ENCODE results near the gene C10orf95. TPM values are rescaled to one million over a fixed set of nuclear protein-coding genes. Genes with fewer than 3 reads are reported as not detected.

The C10orf95 gene
- total and polyA plus RNA-seq, 10 of the 15 experiments (the other 5 are each of a cell fraction or from before 2014, with no cell fraction given): 0.06 to 1.1 (median 0.31) TPM

- TF ChIP-seq SRF (IDR thresholded peaks at IDR 0.05; ENCODE audit: low read depth in 2 of 2, low read length in 2 of 2): 0 out of 4 replicates have a peak, but pooled peaks of 1 of the 2 experiments have one; percentile 42
- TF ChIP-seq BCLAF1 (IDR thresholded peaks at IDR 0.05): no peak
- peak; percentile 60; the same call in 1 of the 2 replicates for TF ChIP-seq WRNIP1 (IDR thresholded peaks at IDR 0.05; ENCODE audit: borderline replicate concordance, low read depth, low read length)
- TF ChIP-seq MTA3 (IDR thresholded peaks at IDR 0.05; ENCODE audit: borderline replicate concordance, low read length): no peak
- peak; percentile 47; the same call in 1 of the 2 replicates for TF ChIP-seq PML (IDR thresholded peaks at IDR 0.05; ENCODE audit: low read length)
- TF ChIP-seq ASH2L (IDR thresholded peaks at IDR 0.05; ENCODE audit: borderline replicate concordance, low read depth): no peak
- TF ChIP-seq RFX5 (IDR thresholded peaks at IDR 0.05; ENCODE audit: low read depth, low read length): no peak
- TF ChIP-seq PBX3 (IDR thresholded peaks at IDR 0.05; ENCODE audit: insufficient replicate concordance, low read depth, low read length): no peak
- peak; percentile 80 for TF ChIP-seq NR2C1 (IDR thresholded peaks at IDR 0.05)
- TF ChIP-seq NBN (IDR thresholded peaks at IDR 0.05): peak; percentile 96; the same call in 1 of the 2 replicates
- TF ChIP-seq CTCF (IDR thresholded peaks at IDR 0.05 in 2 of 3, conservative IDR thresholded peaks at IDR 0.05 in 1 of 3; ENCODE audit: control insufficient read depth in 2 of 3, extremely low read depth in 1 of 3, insufficient read depth in 1 of 3, low read depth in 3 of 3, low read length in 3 of 3): no peak
- TF ChIP-seq CREM (IDR thresholded peaks at IDR 0.05; ENCODE audit: low read depth): peak; percentile 89
- no peak for TF ChIP-seq ZNF384 (IDR thresholded peaks at IDR 0.05; ENCODE audit: borderline replicate concordance, low read depth, low read length)
- peak; percentile 85 for TF ChIP-seq POLR2A (IDR thresholded peaks at IDR 0.05; ENCODE audit: low read depth, low read length)
- TF ChIP-seq PRDM15 (CRISPR knock-in tag; IDR thresholded peaks at IDR 0.05): no peak
- TF ChIP-seq CBFB (IDR thresholded peaks at IDR 0.05; ENCODE audit: low read depth): no peak
- no peak for TF ChIP-seq ZBTB33 (IDR thresholded peaks at IDR 0.05)
- no peak for TF ChIP-seq STAT3 (IDR thresholded peaks at IDR 0.05; ENCODE audit: low read depth, low read length)
Measured at GRCh38 chr10:102432162-102432950, 19.0 kb downstream of the C10orf95 start, which contains the start of gene CUEDC2 (continued).
